ENCODE measurements around the gene PAMR1. TPM values are rescaled to one million over a fixed set of nuclear protein-coding genes. Genes with fewer than 3 reads are reported as not detected.

PAMR1 gene
- total and polyA plus RNA-seq, 9 donors, result 0.25 to 25.8 (median 3.6) TPM

DNA sequence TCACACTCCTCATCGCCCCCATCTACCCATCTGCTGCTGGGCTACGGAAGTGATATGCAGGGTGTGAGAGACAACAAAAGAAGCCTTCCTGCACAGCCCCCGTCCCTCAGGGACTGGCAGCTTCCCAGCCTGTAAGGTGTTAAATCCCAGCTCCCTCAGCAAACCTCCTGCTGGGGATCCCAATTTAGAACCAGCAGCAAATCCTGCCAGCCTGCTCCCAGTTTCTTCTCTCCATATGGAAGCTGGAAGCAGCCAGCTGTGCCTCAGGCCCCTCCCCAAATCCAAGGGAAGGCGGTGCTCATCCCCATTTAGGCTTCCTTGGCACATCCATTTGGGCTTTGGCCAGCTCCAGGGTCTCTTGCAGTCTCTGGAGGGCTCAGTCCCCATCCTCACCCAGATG lies 47.5 kb downstream of the PAMR1 start:
- H3K4me1 ChIP-seq (ENCODE audit: insufficient read depth), result peaks cover 3% of the 10 kb centered on the region
- H3K9me3 ChIP-seq, result no peaks in the 10 kb centered on the region
- H3K27me3 ChIP-seq, result no peaks in the 10 kb centered on the region
- no peak for DNase-seq
- H3K36me3 ChIP-seq, result no peaks in the 10 kb centered on the region
- TF ChIP-seq POLR2A (IDR thresholded peaks at IDR 0.05) (no peak), EP300 (IDR thresholded peaks at IDR 0.05) (no peak)
- TF ChIP-seq, protein P1, sequence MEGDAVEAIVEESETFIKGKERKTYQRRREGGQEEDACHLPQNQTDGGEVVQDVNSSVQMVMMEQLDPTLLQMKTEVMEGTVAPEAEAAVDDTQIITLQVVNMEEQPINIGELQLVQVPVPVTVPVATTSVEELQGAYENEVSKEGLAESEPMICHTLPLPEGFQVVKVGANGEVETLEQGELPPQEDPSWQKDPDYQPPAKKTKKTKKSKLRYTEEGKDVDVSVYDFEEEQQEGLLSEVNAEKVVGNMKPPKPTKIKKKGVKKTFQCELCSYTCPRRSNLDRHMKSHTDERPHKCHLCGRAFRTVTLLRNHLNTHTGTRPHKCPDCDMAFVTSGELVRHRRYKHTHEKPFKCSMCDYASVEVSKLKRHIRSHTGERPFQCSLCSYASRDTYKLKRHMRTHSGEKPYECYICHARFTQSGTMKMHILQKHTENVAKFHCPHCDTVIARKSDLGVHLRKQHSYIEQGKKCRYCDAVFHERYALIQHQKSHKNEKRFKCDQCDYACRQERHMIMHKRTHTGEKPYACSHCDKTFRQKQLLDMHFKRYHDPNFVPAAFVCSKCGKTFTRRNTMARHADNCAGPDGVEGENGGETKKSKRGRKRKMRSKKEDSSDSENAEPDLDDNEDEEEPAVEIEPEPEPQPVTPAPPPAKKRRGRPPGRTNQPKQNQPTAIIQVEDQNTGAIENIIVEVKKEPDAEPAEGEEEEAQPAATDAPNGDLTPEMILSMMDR (IDR thresholded peaks at IDR 0.05), result no peak
- intact Hi-C loops (cut with DNase I), result no loop called here
- no peak overlapping the region for H3K4me3 ChIP-seq
- no peak overlapping the region for H3K27ac ChIP-seq
- 8 to 23% (median 12%) methylated on average over 4 of the region's 4 CpGs for WGBS, 3 donors

DNA sequence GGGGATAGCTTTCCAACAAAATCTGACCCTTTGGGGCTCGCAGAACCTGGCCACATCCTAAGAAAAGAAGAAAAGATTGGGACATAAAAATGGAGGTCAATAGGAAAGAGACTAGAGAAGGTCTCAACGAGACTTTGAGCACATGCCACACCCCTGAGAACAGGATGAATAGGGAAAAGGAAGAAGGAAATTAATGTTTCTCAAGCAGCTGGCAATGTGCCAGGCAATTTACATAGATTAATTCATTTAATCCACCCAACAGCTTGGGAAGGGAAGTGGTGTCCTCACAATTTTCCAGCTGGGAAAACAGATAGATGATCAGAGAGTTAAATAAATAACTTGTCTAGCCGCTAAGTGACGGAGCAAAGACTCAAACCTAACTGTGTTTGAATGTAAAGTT lies 50.7 kb downstream of the PAMR1 start:
- no peak for DNase-seq
- 81 to 88% (median 84%) methylated on average over 4 of the region's 4 CpGs for WGBS, 3 donors
- H3K36me3 ChIP-seq, result no peaks in the 10 kb centered on the region
- H3K27me3 ChIP-seq, result no peaks in the 10 kb centered on the region
- intact Hi-C loops (cut with DNase I), result no loop called here
- H3K4me3 ChIP-seq, result no peak overlapping the region
- H3K4me1 ChIP-seq (ENCODE audit: insufficient read depth), result peaks cover 3% of the 10 kb centered on the region
- TF ChIP-seq EP300 (IDR thresholded peaks at IDR 0.05) (no peak), POLR2A (IDR thresholded peaks at IDR 0.05) (no peak)
- TF ChIP-seq, protein P1 (IDR thresholded peaks at IDR 0.05), result no peak
- no peaks in the 10 kb centered on the region for H3K9me3 ChIP-seq
- no peak overlapping the region for H3K27ac ChIP-seq

DNA sequence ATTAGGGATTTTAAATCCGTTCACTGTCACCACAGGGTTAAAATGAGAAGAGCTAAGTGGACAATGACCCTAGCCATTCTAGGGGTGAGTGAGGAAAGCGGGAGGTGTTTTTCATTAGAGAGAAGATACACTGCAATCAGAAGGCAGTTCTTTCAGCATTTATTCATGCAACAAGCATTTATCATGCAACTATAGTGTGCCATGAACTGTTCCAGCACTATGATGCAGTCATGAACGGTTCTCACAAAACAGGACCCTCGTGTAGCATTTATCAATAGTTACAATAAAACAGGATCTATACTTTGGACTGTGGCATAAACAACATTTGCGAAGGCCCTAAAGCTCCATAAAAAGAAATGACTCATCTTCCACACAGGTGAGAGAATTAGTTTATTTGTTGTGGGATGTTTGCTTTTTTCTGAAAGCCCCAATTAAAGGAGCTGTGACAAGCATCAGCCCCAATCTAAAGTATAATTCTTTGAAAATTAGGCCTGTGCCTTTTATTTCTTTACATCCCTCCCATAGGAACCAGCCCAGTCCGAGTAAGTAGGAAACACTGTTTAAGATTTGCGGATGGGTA lies 51.5 kb downstream of the PAMR1 start:
- H3K27me3 ChIP-seq, result no peaks in the 10 kb centered on the region
- no peak overlapping the region for H3K27ac ChIP-seq
- no peak overlapping the region for H3K4me3 ChIP-seq
- DNase-seq, result no peak
- no peak for TF ChIP-seq EP300 (IDR thresholded peaks at IDR 0.05)
- TF ChIP-seq, protein P1 (IDR thresholded peaks at IDR 0.05), result no peak
- no peak for TF ChIP-seq POLR2A (IDR thresholded peaks at IDR 0.05)
- H3K36me3 ChIP-seq, result no peaks in the 10 kb centered on the region
- intact Hi-C loops (cut with DNase I), result no loop called here
- peaks cover 3% of the 10 kb centered on the region for H3K4me1 ChIP-seq (ENCODE audit: insufficient read depth)
- H3K9me3 ChIP-seq, result no peaks in the 10 kb centered on the region
- WGBS, 3 donors, result 79 to 87% (median 81%) methylated on average over 7 of the region's 7 CpGs

DNA sequence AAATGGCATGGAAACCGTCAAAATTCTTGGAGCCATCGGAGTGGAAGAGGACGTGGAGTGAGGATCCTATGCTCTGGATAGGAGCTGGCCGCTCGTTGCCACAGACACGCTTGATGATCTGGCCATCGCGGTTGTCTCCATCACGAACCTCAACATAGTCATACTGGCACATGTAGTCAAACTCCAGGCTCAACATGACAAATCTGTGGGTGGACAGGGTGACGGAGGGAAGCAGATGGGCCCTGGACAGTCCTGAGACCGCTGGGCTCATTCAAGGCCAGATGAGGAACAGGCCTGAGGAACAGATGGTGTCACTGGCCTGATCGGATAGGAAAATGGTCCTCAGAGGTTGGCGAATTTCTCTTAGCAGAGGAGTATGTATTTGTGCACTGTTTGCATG lies 54.8 kb downstream of the PAMR1 start:
- Histone ChIP-seq H3K9me3 (no peaks in the 10 kb centered on the region), H3K4me3 (no peak overlapping the region), H3K4me1 (ENCODE audit: insufficient read depth) (no peaks in the 10 kb centered on the region), H3K27me3 (no peaks in the 10 kb centered on the region), H3K36me3 (no peaks in the 10 kb centered on the region), H3K27ac (no peak overlapping the region)
- TF ChIP-seq, protein P1 (IDR thresholded peaks at IDR 0.05), result no peak
- TF ChIP-seq POLR2A (IDR thresholded peaks at IDR 0.05), result no peak
- TF ChIP-seq EP300 (IDR thresholded peaks at IDR 0.05), result no peak
- intact Hi-C loops (cut with DNase I), result no loop called here
- no peak for DNase-seq
- 92 to 94% (median 93%) methylated on average over 13 of the region's 13 CpGs for WGBS, 3 donors

Measured in ovary (tissue), 9 donors.